ENCODE measurements around the gene COL25A1. TPM values are rescaled to one million over a fixed set of nuclear protein-coding genes. Genes with fewer than 3 reads are reported as not detected.

The COL25A1 gene
- total RNA-seq, 1 experiment from 2014 or later = 4.2 TPM

DNA sequence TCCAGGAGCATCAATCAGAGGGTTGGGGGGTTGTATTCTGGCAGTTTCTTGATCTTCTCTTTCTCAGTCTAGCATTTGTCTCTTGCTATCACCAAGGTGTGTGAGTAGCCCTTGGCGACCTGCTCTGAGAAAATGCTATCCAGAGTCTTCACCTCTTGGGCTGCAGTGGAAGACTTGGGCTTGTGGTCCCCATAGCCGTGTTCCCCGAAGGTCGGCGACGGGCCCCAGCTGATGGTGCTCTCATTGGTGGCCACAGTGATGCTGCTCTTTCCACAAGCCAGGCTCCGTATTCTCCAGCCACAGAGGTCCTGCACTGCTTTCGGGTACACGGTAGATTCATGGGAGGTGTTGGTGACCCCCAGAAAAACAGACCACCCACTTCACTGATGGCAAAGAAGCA, 513.7 kb downstream of the COL25A1 start:
- H3K27me3 ChIP-seq (ENCODE audit: insufficient read depth, low read length) = no peaks in the 10 kb centered on the region
- Mint-ChIP-seq H3K4me3 (no peak overlapping the region), H3K27ac (no peak overlapping the region), H3K36me3 (ENCODE audit: insufficient read depth in 1 of 3, low read depth in 3 of 3) (no peaks in the 10 kb centered on the region), H3K4me1 (no peaks in the 10 kb centered on the region), H3K9me3 (no peaks in the 10 kb centered on the region), H3K27me3 (ENCODE audit: low read depth) (no peaks in the 10 kb centered on the region; the same call in 1 of the 2 replicates)
- H2BK12ac ChIP-seq (ENCODE audit: insufficient read length, low read depth, low read length) = no peak overlapping the region
- no peaks in the 10 kb centered on the region for H3K9me3 ChIP-seq (ENCODE audit: control insufficient read depth, low read depth, low read length)
- H3K14ac ChIP-seq (ENCODE audit: insufficient read depth, low read length) = no peak overlapping the region
- H3K23me2 ChIP-seq (ENCODE audit: insufficient read length, low read depth, low read length, poor library complexity, severe bottlenecking) = no peaks in the 10 kb centered on the region
- peaks cover 3% of the 10 kb centered on the region for H4K20me1 ChIP-seq (ENCODE audit: control insufficient read depth, insufficient read depth, insufficient read length)
- no CpG with 5 or more reads among the region's 9 CpGs for WGBS (ENCODE audit: extremely low coverage, insufficient read length, low lambda C conversion rate)
- no peak overlapping the region for H2BK5ac ChIP-seq (ENCODE audit: insufficient read length, low read length)
- no peak overlapping the region for H3K56ac ChIP-seq (ENCODE audit: insufficient read length, low read depth, low read length)
- no peaks in the 10 kb centered on the region for H3K79me1 ChIP-seq (ENCODE audit: insufficient read depth, low read depth, low read length, poor library complexity, severe bottlenecking)
- TF ChIP-seq, protein P1, sequence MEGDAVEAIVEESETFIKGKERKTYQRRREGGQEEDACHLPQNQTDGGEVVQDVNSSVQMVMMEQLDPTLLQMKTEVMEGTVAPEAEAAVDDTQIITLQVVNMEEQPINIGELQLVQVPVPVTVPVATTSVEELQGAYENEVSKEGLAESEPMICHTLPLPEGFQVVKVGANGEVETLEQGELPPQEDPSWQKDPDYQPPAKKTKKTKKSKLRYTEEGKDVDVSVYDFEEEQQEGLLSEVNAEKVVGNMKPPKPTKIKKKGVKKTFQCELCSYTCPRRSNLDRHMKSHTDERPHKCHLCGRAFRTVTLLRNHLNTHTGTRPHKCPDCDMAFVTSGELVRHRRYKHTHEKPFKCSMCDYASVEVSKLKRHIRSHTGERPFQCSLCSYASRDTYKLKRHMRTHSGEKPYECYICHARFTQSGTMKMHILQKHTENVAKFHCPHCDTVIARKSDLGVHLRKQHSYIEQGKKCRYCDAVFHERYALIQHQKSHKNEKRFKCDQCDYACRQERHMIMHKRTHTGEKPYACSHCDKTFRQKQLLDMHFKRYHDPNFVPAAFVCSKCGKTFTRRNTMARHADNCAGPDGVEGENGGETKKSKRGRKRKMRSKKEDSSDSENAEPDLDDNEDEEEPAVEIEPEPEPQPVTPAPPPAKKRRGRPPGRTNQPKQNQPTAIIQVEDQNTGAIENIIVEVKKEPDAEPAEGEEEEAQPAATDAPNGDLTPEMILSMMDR (conservative IDR thresholded peaks at IDR 0.05) = no peak
- H4K5ac ChIP-seq (ENCODE audit: insufficient read length, low read depth, low read length) = no peak overlapping the region
- no peak overlapping the region for H3K23ac ChIP-seq (ENCODE audit: insufficient read length, low read depth, low read length)
- H4K91ac ChIP-seq (ENCODE audit: insufficient read length, low read depth, low read length) = no peak overlapping the region
- no peak overlapping the region for H2BK120ac ChIP-seq (ENCODE audit: low read depth, low read length, poor library complexity, severe bottlenecking)
- H4K8ac ChIP-seq (replicated peaks; ENCODE audit: insufficient read length, low read depth, low read length) = no peak overlapping the region
- H2BK15ac ChIP-seq (ENCODE audit: low read depth, low read length) = no peak overlapping the region
- no peak overlapping the region for H2BK20ac ChIP-seq (ENCODE audit: low read depth, low read length, poor library complexity, severe bottlenecking)
- H3K9ac ChIP-seq (ENCODE audit: extremely low read depth, insufficient read length, low read length) = no peak overlapping the region
- H3T11ph ChIP-seq (ENCODE audit: low read length) = no peak overlapping the region
- no peak overlapping the region for H2AK5ac ChIP-seq (ENCODE audit: insufficient read length, low read length)
- H3K4ac ChIP-seq (ENCODE audit: low read depth, low read length) = no peak overlapping the region
- H3K27ac ChIP-seq (ENCODE audit: insufficient read length, low read depth, low read length) = no peak overlapping the region
- no peak for DNase-seq
- H3K4me1 ChIP-seq (ENCODE audit: insufficient read depth, low read length) = no peaks in the 10 kb centered on the region
- H3K79me2 ChIP-seq (ENCODE audit: insufficient read depth, low read length) = no peaks in the 10 kb centered on the region
- no peak overlapping the region for H3K4me2 ChIP-seq (ENCODE audit: insufficient read depth, insufficient read length, low read length)
- H2AFZ ChIP-seq (ENCODE audit: low read length) = no peak overlapping the region
- no peak overlapping the region for H3K18ac ChIP-seq (ENCODE audit: insufficient read length, low read depth, low read length)
